ENCODE results near the gene GBX1.

The GBX1 gene

DNA sequence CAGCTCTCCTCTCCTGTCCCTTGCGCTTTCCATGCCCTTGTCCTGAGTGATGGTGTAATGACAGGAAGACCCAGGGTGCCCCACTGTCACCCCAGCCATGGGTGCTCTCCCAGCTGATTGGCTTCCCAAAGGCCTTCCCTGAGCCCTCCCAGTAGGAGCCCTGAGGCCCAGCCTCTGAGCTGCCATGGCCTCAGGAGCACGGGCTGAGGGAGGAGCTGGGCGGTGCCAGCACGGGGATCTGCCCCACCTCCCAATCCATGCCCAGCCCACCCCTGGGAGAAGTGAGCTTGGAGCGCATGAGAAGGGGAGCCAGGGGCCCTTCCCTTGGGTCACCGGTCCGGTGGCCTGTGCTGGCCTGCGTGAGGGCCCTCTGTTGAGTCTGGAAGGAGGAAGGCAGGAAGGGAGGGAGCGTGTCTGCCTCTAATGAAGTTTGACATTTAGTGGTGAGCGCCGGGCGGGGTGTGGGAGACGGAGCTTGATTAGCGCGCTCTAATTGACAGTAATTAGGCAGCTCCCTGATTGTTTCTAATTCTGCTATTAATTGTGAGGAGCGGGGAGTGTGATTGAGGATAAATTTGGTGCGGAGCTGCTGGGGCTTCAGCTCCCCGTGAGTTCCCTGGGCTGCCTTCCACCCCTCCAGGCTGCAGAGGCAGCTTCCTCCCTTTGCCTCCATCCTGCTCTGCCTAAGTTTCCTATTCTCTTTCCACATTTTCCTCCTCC lies 28.3 kb downstream of the GBX1 start:
- DNase-seq (ENCODE audit: low spot score): peak; percentile 46

DNA sequence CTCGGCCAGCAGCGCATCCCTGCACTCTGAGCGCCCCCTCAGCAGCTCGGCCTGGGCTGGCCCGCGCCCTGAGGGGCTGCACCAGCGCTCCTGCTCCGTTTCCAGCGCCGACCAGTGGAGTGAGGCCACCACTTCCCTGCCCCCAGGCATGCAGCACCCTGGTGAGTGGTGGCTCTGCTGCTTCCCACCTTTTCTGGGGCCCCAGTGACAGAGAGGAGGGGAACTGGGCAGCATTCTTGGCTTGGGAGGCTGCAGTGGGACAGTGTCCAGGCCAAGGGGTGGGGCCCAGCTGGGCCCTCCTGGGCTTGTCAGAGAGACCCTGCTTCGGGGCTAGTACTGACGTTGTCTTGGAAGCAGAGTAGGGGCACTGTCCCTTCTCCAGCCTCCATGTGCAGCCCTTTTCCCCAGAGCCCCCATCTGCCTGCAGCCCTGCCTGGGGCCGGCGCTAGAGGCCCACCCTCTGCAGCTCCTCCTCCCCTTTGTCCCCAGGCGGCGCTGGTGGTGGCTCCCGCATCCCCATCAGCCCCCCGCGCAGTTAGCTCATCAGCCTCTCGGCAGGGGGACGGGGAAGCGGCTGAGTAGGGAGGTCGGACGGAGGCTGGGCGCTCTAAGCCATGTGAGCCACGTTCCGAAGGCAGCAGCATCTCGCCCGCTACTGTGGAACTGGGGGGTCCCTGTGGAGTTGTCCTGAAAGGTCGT lies 29.2 kb downstream of the GBX1 start:
- DNase-seq (ENCODE audit: low spot score): peak; percentile 68

DNA sequence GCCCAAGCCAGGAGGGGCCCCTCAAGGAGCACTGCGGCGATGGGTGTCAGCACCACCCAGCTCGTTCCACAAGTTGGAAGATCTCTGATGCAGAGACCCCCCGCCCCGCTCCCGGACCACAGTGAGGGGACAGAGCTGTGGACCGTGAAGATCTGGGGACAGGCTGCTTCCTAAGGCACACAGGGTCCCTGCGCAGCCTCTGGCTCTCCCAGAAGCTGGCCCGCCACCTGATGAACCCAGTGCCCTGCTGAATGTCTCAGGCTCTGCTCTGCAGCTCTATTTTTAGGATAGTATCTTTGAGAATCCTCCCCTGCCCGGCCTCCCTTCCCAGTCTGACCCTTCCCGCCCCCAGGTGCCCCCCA lies 29.7 kb downstream of the GBX1 start:
- peak; percentile 38 for DNase-seq (ENCODE audit: low spot score)

DNA sequence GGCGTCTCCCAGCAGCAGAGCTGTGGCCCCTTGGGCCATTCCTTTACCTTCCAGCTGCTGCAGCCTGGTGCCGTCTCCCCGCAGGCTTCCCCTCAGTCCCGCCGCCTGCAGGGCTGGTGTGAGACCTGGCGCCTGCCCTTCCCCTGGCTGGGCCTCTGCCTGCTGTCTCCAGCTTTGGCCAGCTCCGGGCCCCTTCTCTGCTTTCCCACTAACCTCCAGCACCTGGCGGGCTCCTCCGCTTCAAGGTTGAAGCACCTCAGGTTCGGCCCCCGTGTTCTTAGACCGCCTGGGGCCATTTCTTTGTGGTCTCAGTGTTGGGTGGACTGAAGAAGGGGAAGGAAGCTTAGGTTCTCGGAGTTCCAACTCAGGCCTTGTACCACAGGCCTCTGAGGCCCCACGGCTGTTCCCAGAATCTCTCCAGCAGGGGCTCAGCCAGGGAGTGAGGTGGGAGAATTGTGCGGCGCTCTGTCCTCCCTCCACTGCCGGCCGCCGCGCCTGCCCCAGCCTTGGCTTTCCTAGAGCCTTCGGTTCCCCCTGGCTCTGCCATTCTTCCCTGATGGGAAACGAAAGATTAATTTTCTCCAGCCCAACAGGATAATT lies 30.3 kb downstream of the GBX1 start:
- DNase-seq (ENCODE audit: low spot score): peak; percentile 66

DNA sequence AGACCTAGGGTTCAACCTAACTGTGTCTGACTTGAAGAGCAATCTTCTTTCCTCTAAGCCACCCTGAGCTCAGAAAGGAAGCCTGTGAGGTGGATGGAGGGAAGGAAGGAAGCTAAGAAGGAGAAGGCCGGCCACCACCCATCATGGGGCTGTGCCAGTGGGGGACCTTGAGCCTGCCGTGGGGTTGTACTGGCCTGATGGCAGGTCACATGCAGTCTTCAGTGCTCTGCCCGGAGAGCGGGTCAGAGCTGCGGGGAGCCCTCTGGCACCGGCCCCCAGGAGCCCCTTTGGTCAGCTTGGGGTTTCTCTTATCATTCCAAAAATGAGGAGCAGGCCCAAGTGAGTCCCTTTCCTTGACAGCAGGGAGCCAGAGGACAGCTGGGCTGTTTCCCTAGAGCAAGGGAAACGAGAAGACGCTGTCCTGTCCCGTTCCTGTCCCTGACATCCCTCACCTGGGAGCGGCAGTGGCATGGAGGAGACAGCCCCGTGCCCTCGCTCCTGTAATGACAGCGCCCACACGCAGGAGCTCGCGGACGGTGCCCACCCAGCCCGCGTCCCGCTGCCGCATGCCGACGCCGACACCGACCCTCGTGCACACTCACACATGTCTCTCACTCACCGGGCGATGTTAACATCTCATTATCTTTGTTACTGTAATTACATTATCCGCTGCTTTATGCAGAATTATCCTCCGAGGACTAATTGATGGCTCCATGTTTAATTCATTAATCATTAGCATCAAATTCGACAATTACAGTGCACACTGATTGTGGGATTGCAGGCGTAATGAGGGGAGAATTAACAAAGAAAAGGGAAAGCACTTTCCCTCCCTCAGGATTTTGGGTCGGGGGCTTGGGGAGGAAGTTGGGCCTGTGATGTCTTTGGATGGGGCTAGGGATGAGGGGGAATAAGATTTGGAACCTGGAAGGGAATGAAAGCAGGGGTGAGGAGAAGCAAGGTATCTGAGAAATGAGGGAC lies 31.3 kb downstream of the GBX1 start:
- no peak for DNase-seq (ENCODE audit: low spot score)

DNA sequence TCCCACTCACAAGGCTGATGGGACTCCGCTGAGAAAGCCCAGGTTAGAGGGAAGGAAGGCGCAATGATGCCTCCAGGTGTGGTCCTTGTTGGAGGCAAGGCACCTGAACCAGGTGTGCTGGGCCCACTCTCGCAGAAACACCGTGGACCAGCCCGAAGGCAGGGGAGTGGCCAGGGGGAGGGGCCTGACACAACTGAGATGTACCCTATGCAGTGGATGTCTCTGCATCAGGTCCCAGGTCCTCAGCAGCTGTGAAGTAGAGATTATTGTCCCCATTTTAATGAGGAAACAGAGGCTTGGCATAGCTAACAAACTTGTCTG lies 32.0 kb downstream of the GBX1 start:
- DNase-seq (ENCODE audit: low spot score): no peak

DNA sequence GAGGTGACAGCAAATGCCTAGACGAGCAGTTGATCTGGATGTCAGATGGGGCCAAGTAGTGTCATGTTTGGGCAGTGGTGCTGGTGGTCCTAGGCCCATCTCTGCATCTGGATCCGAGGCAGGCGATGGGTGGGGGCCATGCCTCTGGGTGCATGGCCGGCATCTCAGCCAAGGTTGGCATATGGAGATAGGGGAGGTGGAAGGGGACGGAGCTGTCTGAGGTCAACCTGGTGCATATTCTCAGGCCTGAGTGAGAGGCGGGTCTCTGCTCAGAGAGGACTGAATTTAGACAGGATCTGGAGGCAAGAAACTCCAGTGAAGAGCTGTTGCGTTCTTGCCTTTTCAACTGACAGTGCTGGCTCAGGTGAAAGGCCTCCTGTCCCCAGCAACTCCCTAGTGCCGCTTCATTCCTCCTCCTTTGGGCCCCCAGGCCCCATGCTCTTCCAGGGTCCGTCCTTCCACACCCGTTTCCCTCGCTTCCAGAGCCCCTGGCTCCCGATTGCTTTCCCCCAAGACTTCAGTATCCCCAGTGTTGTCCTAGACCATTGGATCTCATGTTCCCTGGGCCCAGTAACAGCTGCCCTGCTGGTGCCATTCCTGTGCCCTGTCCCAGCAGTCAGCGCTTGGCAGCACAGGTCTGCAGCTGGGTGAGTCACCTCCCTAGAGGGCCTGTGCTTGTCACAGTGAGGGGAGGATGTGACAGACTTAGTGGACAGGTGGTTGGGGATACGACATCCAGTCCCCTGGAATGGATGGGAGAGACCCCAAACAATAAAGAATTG lies 32.6 kb downstream of the GBX1 start:
- no peak for DNase-seq (ENCODE audit: low spot score)

DNA sequence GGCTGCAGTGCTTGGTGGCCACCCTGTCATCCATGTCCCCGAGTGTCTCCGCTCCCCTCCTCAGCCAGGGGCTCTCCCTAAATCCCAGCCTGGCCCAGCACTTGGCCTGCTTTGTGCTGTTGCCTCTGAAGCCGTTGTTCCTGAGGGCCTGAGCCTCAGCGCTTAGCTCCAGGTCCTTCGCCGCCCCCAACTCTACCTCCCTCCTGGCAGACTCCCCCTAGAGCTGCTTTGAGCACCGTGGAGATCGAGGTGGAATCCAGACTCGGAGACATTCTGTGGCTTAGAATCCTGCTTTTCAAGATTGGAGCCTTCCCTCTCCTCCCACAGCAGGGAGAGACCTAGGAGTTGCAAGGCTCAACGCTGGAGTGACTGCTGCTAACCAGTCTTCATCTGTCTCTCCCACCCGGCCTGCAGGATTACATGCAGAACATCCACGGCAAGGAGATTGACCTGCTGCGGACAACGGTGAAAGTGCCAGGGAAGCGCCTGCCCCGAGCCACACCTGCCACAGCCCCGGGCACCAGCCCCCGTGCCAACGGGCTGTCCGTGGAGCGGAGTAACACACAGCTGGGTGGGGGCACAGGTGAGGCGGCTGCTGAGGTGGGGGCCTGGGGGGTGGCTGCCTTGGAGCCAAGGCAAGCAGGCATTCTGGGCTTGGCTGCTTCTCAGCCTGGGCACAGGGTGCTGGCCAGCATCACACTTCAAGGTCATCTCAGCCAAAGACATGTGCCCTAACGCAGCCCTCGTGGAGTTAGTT lies 33.3 kb downstream of the GBX1 start:
- no peak for DNase-seq (ENCODE audit: low spot score)

DNA sequence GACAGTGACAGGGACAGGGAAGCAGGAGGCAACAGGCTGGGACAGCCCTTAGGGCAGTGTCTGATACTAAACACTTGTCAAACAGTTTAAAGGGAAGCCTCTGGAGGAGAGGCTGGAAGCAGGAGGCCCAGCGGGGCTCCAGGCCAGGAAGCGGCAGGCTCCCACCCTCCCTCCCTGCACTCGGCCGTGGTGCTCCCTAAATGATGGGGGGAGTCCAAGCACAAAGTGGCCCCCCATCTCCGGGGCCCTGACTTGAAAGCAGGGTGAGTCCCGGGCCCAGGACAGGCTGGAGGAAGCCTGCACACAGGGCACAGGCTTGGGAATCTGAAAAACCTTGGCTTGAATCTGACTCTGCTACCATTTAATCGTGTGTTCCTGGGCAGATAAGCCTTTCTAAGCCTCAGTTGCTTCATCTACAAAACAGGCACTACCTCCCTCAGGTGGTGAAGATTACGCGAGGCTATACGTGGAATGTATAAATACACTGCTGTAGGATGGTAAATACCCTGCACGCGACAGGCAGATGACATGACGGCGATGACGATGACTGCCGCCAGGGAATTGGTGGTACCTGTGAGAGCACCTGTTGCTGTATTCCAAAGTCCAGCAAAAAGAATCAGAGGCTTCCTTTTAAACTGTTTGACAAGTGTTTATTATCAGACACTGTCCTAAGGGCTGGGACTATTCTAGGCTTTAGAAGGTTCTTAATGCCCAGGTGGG lies 34.1 kb downstream of the GBX1 start:
- DNase-seq (ENCODE audit: low spot score): no peak

DNA sequence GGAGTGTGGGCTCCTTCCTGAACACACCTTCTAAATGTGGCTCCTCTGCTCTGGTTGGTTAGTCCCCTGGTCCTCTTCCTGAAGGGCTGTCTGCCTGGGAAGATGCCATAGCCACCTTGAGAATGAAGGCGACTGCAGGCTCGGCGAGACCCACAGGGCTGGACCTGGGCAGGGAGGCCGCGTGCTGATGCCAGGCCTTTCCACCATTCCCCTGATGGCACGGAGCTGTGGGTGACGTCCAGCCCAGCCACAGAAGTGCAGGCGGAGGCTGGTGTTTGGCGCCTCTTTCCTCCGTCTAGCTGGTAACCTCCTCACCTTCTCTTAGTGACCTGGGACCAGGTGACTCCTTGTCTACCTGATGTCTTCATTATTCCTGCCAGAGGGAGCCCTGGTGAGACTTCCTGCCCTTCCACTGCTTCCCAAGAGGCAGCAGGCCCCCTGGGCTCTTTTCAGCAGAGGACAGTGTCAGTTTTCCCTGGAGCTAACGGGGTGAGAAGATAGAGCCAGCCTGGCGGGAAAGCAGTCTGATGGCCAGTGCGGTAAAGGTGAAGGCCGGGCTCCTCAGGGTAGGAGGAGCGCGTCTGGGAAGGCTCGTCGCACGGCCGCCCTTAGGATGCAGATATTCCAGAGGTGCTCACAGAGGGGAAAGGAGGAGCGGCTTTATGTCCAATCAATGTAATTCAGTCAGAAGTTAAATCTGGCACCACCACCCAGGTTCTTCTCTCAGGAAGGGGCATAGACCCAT lies 34.9 kb downstream of the GBX1 start:
- no peak for DNase-seq (ENCODE audit: low spot score)

DNA sequence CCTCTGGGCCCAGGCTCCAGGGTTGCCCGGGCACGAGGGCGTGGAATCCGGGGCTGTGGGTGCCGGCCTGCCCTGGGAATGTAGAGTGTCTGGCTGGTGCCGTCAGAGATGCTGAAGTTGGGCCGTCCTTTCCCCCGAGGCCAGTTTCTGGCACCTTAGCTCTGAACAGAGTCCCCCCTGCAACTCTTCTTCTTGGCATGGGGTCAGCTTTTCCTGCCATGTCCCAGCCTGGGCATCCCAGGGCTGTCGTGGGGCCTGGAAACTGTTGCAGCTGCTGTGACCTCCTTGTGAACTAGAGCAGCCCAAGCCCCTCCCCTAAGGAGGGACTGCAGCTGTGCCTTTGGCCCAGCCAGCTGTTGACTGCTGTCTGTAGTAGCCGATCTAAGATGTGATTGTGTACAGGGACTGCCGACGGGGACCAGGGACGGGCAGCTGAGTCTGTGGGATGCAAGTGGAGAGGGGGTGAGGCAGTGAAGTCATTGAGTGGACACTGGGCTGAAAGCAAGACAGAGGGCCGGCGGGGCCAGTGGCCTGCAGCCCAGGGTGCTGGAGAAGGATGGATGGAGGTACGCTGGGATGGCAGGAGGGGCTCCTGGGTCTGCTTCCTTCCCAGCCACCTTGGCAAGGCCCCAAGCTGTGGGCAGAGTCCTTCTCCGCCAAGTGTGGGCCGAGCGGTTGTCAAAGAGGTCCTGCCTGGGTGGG lies 35.8 kb downstream of the GBX1 start:
- no peak for DNase-seq (ENCODE audit: low spot score)

DNA sequence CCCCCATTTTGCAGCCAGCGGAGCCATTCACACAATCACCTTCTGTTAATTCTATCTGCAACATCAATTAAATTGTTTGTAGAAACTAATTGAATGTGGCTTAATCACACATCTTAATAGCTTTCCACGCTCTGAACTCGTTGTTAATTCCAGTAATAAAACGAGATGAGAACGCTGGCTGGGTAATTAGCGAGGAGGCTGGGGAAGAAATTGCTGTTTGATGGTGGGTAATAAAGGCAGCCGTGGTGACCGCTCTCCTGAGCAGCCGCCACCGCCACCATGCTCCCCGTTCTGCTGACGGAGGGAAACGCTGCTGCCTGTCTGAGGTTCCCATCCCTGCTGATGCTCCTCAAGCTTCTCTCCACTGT lies 36.3 kb downstream of the GBX1 start:
- no peak for DNase-seq (ENCODE audit: low spot score)

DNA sequence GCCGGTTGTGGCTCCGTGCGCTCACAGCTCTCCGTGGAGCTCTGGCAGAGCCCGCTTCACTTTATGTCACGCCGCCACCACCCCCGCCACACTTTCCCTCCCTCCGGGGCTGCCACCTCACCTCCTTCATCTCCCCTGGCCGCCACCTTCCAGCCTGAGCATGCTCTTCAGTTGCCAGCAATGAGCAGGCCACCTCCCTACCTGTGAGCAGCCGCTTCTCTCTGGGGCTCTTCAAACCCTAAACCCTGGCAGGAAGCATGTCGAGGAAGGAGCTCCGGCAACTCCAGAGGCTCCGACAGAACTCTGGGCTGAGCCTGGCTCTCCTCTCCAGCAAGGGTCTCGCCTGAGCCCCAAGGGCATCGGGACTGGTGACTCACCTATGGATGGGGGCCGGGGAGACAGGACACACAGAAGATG lies 36.7 kb downstream of the GBX1 start:
- no peak for DNase-seq (ENCODE audit: low spot score)

DNA sequence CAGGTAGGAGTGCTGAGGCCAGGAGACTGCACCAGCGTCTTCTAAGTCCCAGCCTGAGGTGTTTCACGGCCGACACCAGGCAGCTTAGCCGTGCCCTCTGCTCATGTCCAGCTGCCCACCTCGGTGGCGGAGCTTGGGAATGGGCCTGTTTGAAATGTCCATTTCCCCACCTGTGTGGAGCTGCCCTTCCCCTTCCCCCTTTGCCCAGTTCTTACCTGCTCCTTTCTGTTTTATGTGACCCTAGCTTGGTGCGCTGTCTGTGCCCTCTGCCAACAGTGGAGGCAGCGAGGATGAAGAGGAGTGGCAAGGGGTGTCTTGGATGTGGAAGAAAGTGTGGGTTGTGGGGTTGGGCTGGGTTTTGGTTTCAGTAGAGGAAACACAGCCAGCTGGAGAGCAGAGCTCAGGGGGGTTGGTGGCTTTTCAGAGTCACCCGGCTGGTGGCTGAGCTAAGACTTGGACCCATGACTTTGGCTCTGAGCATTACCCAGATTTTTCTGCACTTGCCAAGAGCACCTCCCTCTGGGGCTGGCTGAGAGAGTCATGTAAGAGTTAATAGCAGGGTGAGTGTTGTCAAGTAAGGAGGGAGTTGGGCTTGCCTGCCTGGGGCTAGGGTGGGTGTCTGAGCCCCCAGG lies 37.4 kb downstream of the GBX1 start:
- DNase-seq (ENCODE audit: low spot score): no peak

DNA sequence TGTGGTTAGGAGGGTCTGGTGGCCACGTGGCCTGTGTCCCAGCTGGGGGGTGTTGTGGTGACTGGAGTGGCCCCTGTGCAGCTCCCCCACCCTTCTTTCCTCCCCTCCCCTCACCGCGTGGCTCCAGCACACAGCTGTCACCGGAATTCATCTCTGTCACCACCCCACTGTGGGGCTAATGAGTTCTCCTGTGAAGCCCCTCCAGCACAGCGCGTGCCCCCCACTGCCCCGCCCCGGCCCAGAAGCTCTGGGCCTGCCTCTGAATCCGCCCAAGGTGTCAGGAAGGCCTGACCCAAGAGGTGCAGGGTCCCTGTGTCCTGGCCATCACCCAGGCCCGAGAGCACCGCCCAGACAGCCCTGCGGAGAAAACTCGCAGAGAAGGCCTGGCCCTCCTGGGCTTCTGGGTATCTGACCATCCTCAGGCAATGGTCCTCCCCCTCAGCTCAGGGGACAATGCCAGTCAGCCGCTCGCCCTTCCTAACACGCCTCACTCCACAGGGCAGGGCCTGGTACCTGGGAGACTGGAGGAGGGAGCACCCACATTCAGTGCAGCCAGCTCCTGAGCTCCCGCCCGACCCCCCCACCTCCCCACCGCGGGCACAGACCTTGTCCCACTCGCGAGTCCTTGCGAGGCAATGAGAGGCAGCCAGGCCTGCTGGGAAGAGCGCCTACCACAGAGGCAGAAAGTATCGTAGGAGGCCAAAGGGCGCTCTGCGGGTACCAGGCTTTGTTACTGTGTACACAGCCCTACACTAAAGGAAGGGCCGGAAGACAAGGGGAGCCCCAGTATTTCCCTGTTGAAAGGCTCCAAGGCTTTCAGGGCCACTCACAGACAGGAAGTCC lies 38.2 kb downstream of the GBX1 start:
- no peak for DNase-seq (ENCODE audit: low spot score)

DNA sequence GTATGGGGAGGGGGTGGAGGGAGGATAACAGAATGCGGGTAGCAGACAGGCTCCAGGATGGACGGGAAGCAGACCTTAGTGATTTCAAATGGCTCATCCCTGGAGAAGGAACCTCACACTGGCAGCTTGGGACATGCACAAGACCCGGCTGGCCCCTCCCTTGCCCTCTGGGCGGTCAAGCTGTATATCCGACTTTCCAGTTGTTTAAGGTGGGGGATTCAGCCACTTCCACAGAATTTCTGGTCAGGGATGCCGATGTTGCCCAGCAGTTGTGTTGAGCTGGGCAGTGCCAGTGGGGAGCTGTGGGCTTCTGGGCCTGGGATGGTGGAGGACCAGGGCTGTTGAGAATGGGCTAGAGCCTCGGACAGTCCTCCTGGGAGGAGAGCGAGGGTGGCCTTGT lies 38.8 kb downstream of the GBX1 start:
- DNase-seq (ENCODE audit: low spot score): no peak

DNA sequence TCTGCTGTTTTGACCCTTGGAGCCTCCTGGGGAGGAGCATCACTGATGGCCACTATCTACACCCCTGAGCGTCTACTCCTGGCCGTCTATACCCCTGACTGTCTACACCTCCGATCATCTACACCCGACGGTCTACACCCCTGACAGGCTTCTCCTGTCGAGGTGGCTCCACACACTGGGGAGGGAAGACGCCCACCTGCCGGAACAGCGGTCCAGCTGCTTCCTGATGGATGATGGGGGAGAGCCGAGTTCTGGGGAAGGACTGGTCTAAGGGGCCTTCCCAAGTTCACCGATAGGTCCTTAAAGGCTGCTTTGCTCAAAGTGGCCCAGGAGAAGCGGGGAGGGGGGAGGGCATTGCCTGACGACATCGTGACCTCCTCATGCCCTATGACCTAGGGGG lies 39.4 kb downstream of the GBX1 start:
- DNase-seq (ENCODE audit: low spot score): no peak
